H1 (cell line): ENCODE data around the gene SPDYE4. TPM values are rescaled to one million over a fixed set of nuclear protein-coding genes. Genes with fewer than 3 reads are reported as not detected.

Source experiments
- CTCF ChIA-PET: fragments of 300-600 bp; sonication (Branson Sonifier 250); formaldehyde crosslinking; loops from one replicate; lab custom pipeline; 2021; ENCODE audit not compliant: partially characterized antibody; lab: Charles Lee
- POLR2A ChIA-PET: fragments of 300-600 bp; sonication (Branson Sonifier 250); formaldehyde crosslinking; loops from one replicate; lab custom pipeline; 2021; ENCODE audit warnings: inconsistent platforms; ENCODE audit not compliant: partially characterized antibody; lab: Charles Lee
- DNase-seq, 2 experiments: peaks; one replicate each; pipeline versions ENCODE4 v3.0.0 to v3.0.0-alpha.2; 2010 to 2022; ENCODE audit warnings: low spot score in 2 of 2, low read depth in 1 of 2, mixed read lengths in 1 of 2
- FAIRE-seq: peaks from 2 replicates; lab custom pipeline; 2011; peaks lifted over from hg19 to GRCh38; lab: Jason Lieb, UNC
- H2AFZ ChIP-seq: 2 replicates; pipeline ENCODE4 v1.8.1; 2012; ENCODE audit warnings: low read length, inconsistent platforms
- H2AK5ac ChIP-seq: 2 replicates; pipeline ENCODE4 v1.6.1; 2013; ENCODE audit warnings: low read depth, low read length
- H2BK120ac ChIP-seq: replicated peaks from 2 replicates; pipeline ENCODE3; 2013; ENCODE audit warnings: low read depth, low read length, inconsistent platforms
- H2BK12ac ChIP-seq: 2 replicates; pipeline ENCODE4 v1.6.1; 2013; ENCODE audit warnings: low read depth, low read length
- H2BK15ac ChIP-seq: 2 replicates; pipeline ENCODE4 v1.6.1; 2013; ENCODE audit warnings: low read length
- H2BK20ac ChIP-seq: 2 replicates; pipeline ENCODE4 v1.6.1; 2013; ENCODE audit warnings: low read length
- H2BK5ac ChIP-seq: 2 replicates; pipeline ENCODE4 v1.6.1; 2013; ENCODE audit warnings: low read depth, low read length
- H3K14ac ChIP-seq: 2 replicates; pipeline ENCODE4 v1.6.1; 2013; ENCODE audit warnings: inconsistent platforms; ENCODE audit not compliant: insufficient read length
- H3K18ac ChIP-seq: 2 replicates; pipeline ENCODE4 v1.6.1; 2013; ENCODE audit warnings: low read length; ENCODE audit errors: extremely low read depth
- H3K23ac ChIP-seq: 2 replicates; pipeline ENCODE4 v1.6.1; 2013; ENCODE audit warnings: inconsistent platforms; ENCODE audit not compliant: insufficient read length
- H3K23me2 ChIP-seq: 2 replicates; pipeline ENCODE4 v1.6.1; 2013; ENCODE audit warnings: low read depth, low read length
- H3K27ac ChIP-seq: 2 replicates; pipeline ENCODE4 v1.6.1; 2011; ENCODE audit warnings: low read depth, low read length, inconsistent platforms
- H3K27me3 ChIP-seq, 4 experiments: replicated peaks in 1 of 4; 1 replicate in 1 of 4; 2 replicates in 3 of 4; pipeline versions ENCODE4 v1.6.1 to v1.8.1; 2011 to 2013; ENCODE audit warnings: low read length in 3 of 4, mild to moderate bottlenecking in 3 of 4, inconsistent platforms in 2 of 4, mixed read lengths in 2 of 4, moderate library complexity in 1 of 4; ENCODE audit not compliant: control insufficient read depth in 3 of 4, insufficient read depth in 3 of 4; ENCODE audit errors: extremely low read depth in 1 of 4
- H3K36me3 ChIP-seq, 4 experiments: 2 replicates each; pipeline versions ENCODE4 v1.6.1 to v1.8.1; 2011 to 2013; ENCODE audit warnings: mild to moderate bottlenecking in 4 of 4, low read length in 3 of 4, moderate library complexity in 2 of 4, control low read depth in 1 of 4, inconsistent platforms in 1 of 4; ENCODE audit not compliant: insufficient read depth in 4 of 4, control insufficient read depth in 2 of 4
- H3K4ac ChIP-seq: replicated peaks from 2 replicates; pipeline ENCODE3; 2013; ENCODE audit warnings: low read length, low read depth, mixed read lengths, inconsistent platforms; ENCODE audit not compliant: insufficient read length
- H3K4me1 ChIP-seq, 4 experiments: replicated peaks in 1 of 4; 1 replicate in 1 of 4; 2 replicates in 3 of 4; pipeline versions ENCODE4 v1.6.1 to v1.8.1; 2011 to 2013; ENCODE audit warnings: low read length in 3 of 4, inconsistent platforms in 2 of 4, mixed read lengths in 1 of 4; ENCODE audit not compliant: insufficient read depth in 4 of 4, control insufficient read depth in 3 of 4
- H3K4me2 ChIP-seq, 2 experiments: 2 replicates each; pipeline versions ENCODE4 v1.6.1 to v1.8.1; 2011 to 2013; ENCODE audit warnings: low read depth in 2 of 2, low read length in 2 of 2, control low read depth in 1 of 2, inconsistent platforms in 1 of 2, mild to moderate bottlenecking in 1 of 2; ENCODE audit not compliant: insufficient read depth in 1 of 2
- H3K4me3 ChIP-seq, 4 experiments: fragments of 200-600, 300-600 bp in 1 of 4; sonication (generic), shearing (Covaris generic), sonication (Bioruptor Twin) in 1 of 4; 2 replicates each; pipeline versions ENCODE4 v1.5.1 to v1.8.1; 2011 to 2016; ENCODE audit warnings: low read length in 4 of 4, low read depth in 3 of 4, control low read depth in 2 of 4, inconsistent platforms in 2 of 4, mild to moderate bottlenecking in 2 of 4, mixed read lengths in 1 of 4, moderate library complexity in 1 of 4; ENCODE audit not compliant: insufficient read depth in 2 of 4; ENCODE audit errors: extremely low read depth in 1 of 4
- H3K56ac ChIP-seq: replicated peaks from 2 replicates; pipeline ENCODE3; 2013; ENCODE audit warnings: low read depth, mild to moderate bottlenecking, mixed read lengths, low read length, inconsistent platforms; ENCODE audit not compliant: insufficient read length
- H3K79me1 ChIP-seq: 2 replicates; pipeline ENCODE4 v1.6.1; 2013; ENCODE audit warnings: low read depth, low read length, control low read depth
- H3K79me2 ChIP-seq, 2 experiments: 2 replicates each; pipeline versions ENCODE4 v1.6.1 to v1.8.1; 2012 to 2013; ENCODE audit warnings: low read length in 2 of 2, mild to moderate bottlenecking in 2 of 2, inconsistent platforms in 1 of 2; ENCODE audit not compliant: insufficient read depth in 2 of 2, control insufficient read depth in 1 of 2
- H3K9ac ChIP-seq, 4 experiments: replicated peaks in 1 of 4; 1 replicate in 1 of 4; 2 replicates in 3 of 4; pipeline versions ENCODE4 v1.6.1 to v1.8.1; 2011 to 2013; ENCODE audit warnings: low read depth in 3 of 4, low read length in 3 of 4, control low read depth in 2 of 4, mild to moderate bottlenecking in 2 of 4, moderate library complexity in 2 of 4, inconsistent platforms in 1 of 4; ENCODE audit errors: extremely low read depth in 1 of 4
- H3K9me3 ChIP-seq, 2 experiments: 2 replicates each; pipeline versions ENCODE4 v1.6.1 to v1.8.1; 2012 to 2013; ENCODE audit warnings: mild to moderate bottlenecking in 2 of 2, moderate library complexity in 2 of 2, control low read depth in 1 of 2, inconsistent platforms in 1 of 2, low read depth in 1 of 2, low read length in 1 of 2, mixed read lengths in 1 of 2; ENCODE audit not compliant: insufficient read depth in 2 of 2
- H4K20me1 ChIP-seq, 2 experiments: replicated peaks in 1 of 2; 2 replicates each; pipeline versions ENCODE3 to v1.8.1; 2011 to 2013; ENCODE audit warnings: inconsistent platforms in 2 of 2, low read length in 2 of 2, mild to moderate bottlenecking in 1 of 2; ENCODE audit not compliant: insufficient read depth in 2 of 2, control insufficient read depth in 1 of 2
- H4K5ac ChIP-seq: 2 replicates; pipeline ENCODE4 v1.6.1; 2013; ENCODE audit warnings: low read length, low read depth, mixed read lengths, inconsistent platforms; ENCODE audit not compliant: insufficient read length
- H4K8ac ChIP-seq: 2 replicates; pipeline ENCODE4 v1.8.0; 2013; ENCODE audit warnings: mild to moderate bottlenecking, moderate library complexity, low read length, inconsistent platforms; ENCODE audit not compliant: insufficient read depth; ENCODE audit errors: extremely low read depth
- H4K91ac ChIP-seq: replicated peaks from 2 replicates; pipeline ENCODE3; 2013; ENCODE audit warnings: low read length, mixed read lengths, inconsistent platforms; ENCODE audit not compliant: insufficient read length
- SRF ChIP-seq: IDR thresholded peaks from 2 replicates; pipeline ENCODE4 v1.6.1; 2011; ENCODE audit warnings: mild to moderate bottlenecking, low read depth, low read length, moderate library complexity
- polyA plus RNA-seq, 7 experiments: library from polyadenylated mRNA; depleted of rRNA in 3 of 7; stranded (reverse) in 5 of 7; unstranded in 2 of 7; fragments of >200 nt in 5 of 7; fragments of 200-250 nt in 2 of 7; gene quantifications; 1 replicate in 5 of 7; 2 replicates in 1 of 7; 4 replicates in 1 of 7; pipeline versions ENCODE4 v1.2.1 to v1.2.3, GENCODE V29; 2011 to 2013; ENCODE audit warnings: missing spikeins in 2 of 7, mixed read lengths in 2 of 7
- total RNA-seq: library from RNA; stranded (reverse); fragmentation: NEBNext Ultra II Directional; extraction: Animal tissue kit (Norgen Biotek cat#: 25700); gene quantifications from 2 replicates; pipeline ENCODE4 v1.2.1, GENCODE V29; 2021

Gene SPDYE4
- total and polyA plus RNA-seq, 2 of the 8 experiments (the other 6 are each of a cell fraction or from before 2014, with no cell fraction given), result not detected

GRCh38 chr17:8776248-8776647 lies 17.9 kb upstream of the SPDYE4 start:
- H3K56ac ChIP-seq, result no peak overlapping the region
- no peak overlapping the region for H3K4me2 ChIP-seq
- no peaks in the 10 kb centered on the region for H3K79me1 ChIP-seq
- no peak overlapping the region for H2BK120ac ChIP-seq
- H2BK20ac ChIP-seq, result no peak overlapping the region
- no peak overlapping the region for H3K4me3 ChIP-seq
- H3K27me3 ChIP-seq, result no peaks in the 10 kb centered on the region
- no peak overlapping the region for H3K27ac ChIP-seq
- POLR2A ChIA-PET, result interaction anchor here (0.9 kb wide), 1 partner anchor 10 kb away, joined by 3 read pairs; no protein-coding TSS in a partner anchor
- FAIRE-seq, result no peak
- H3K14ac ChIP-seq, result no peak overlapping the region
- no peak overlapping the region for H4K91ac ChIP-seq
- no peak overlapping the region for H3K23ac ChIP-seq
- peak in 1 of 2 experiments; percentile 13 for DNase-seq
- CTCF ChIA-PET, result interaction anchor here (1.0 to 1.7 kb wide), 7 partner anchors 9 to 107 kb away, joined by 3 to 10 read pairs (median 4); no protein-coding TSS in a partner anchor
- no peak overlapping the region for H2BK12ac ChIP-seq
- no peak overlapping the region for H3K4ac ChIP-seq
- H3K23me2 ChIP-seq, result no peaks in the 10 kb centered on the region
- no peaks in the 10 kb centered on the region for H3K79me2 ChIP-seq
- H2BK15ac ChIP-seq, result no peak overlapping the region
- no peak overlapping the region for H2BK5ac ChIP-seq
- H3K4me1 ChIP-seq, result no peaks in the 10 kb centered on the region
- H3K18ac ChIP-seq, result no peak overlapping the region
- H4K8ac ChIP-seq, result no peak overlapping the region
- no peak for TF ChIP-seq SRF
- H2AK5ac ChIP-seq, result no peak overlapping the region
- no peaks in the 10 kb centered on the region for H4K20me1 ChIP-seq
- no peak overlapping the region for H2AFZ ChIP-seq
- H3K9me3 ChIP-seq, result no peaks in the 10 kb centered on the region
- H4K5ac ChIP-seq, result no peak overlapping the region
- H3K36me3 ChIP-seq, result no peaks in the 10 kb centered on the region
- H3K9ac ChIP-seq, result no peak overlapping the region
